Measurements from ENCODE around the gene ZNF561.

- no peak for TF ChIP-seq CTCF (IDR thresholded peaks at IDR 0.05)
- peak; percentile 83 for TF ChIP-seq POLR2AphosphoS5 (IDR thresholded peaks at IDR 0.05)
- no peak for TF ChIP-seq EP300 (IDR thresholded peaks at IDR 0.05)
- peak; percentile 41 for TF ChIP-seq POLR2A (IDR thresholded peaks at IDR 0.05; ENCODE audit: low read depth)
These were observed 36.8 kb downstream of the ZNF561 start, which contains the start of gene ZNF121 for GRCh38 chr19:9584073-9584833.
